ENCODE results near the gene TP53I13.

The TP53I13 gene

GRCh38 chr17:29617125-29617480, 48.6 kb downstream of the TP53I13 start:
- DNase-seq, result peak; percentile 96 to 97

GRCh38 chr17:29617481-29618271, 49.2 kb downstream of the TP53I13 start:
- peak; percentile 90 to 92 for DNase-seq

GRCh38 chr17:29618272-29619065, 50.0 kb downstream of the TP53I13 start:
- peak in 1 of 2 experiments; percentile 24 for DNase-seq

- DNase-seq, result peak in 1 of 2 experiments; percentile 26
Observed at GRCh38 chr17:29619251-29619650, 50.8 kb downstream of the TP53I13 start.

- DNase-seq, result no peak
Observed at GRCh38 chr17:29620271-29620670, 51.8 kb downstream of the TP53I13 start.

GRCh38 chr17:29620779-29621500, 52.4 kb downstream of the TP53I13 start:
- no peak for DNase-seq

- no peak for DNase-seq
Observed at GRCh38 chr17:29621751-29622194, 53.3 kb downstream of the TP53I13 start.

All from activated T-cell treated with anti-CD3 and anti-CD28 coated beads, Interleukin-2, amount 50 U/mL, for 48 hours (primary cell).